HPDE6-E6E7 (cell line): Measurements from ENCODE around the gene NEAT1.
"Not testable (repeated sequence)": the region's sequence is repeated elsewhere in the genome, so short reads cannot be mapped to it uniquely, and the experiment has no call there.

Experiments used
- DNase-seq: peaks from one replicate; pipeline ENCODE4 v3.0.0; 2011; ENCODE audit warnings: missing footprints; ENCODE audit errors: extremely low spot score

Gene NEAT1

DNA sequence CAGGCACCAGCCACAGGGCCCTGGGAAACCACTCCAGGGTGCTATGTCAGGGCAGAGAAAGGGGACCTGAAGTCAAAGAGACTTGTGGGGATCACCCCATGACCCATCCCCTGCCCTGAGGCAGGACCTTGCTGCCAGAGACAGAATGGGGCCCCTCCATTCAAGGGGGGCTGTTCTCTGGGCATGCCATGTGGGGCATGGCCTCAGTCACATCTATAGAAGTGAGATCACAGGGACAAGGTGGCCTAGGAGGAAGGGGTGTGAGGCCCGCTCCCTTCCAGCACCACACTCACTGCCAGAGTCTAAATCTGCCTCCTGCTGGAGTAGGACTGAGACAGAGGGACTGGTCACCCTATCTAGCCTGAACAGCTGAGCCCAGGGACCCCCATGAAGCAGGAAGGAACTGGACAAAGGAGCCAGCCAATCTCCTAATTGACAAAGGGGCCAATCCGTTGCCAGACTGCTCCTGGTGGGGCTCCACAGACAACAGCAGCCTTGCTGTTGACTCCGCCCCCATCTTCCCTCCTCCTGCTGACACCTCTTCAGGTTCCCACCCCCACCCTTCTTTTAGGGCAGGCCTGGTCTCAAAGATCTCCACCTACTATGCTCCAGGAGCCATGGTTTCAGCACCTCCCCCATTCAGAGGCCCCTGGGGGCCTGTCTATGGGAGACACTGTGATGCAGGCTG lies 26.0 kb downstream of the NEAT1 start:
- DNase-seq = no peak

DNA sequence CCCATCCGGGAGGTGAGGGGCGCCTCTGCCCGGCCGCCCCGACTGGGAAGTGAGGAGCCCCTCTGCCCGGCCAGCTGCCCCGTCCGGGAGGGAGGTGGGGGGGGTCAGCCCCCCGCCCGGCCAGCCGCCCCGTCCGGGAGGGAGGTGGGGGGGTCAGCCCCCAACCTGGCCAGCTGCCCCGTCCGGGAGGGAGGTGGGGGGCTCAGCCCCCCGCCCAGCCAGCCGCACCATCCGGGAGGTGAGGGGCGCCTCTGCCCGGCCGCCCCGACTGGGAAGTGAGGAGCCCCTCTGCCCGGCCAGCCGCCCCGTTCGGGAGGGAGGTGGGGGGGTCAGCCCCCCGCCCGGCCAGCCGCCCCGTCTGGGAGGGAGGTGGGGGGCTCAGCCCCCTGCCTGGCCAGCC lies 28.7 kb downstream of the NEAT1 start:
- not testable (repeated sequence) for DNase-seq

DNA sequence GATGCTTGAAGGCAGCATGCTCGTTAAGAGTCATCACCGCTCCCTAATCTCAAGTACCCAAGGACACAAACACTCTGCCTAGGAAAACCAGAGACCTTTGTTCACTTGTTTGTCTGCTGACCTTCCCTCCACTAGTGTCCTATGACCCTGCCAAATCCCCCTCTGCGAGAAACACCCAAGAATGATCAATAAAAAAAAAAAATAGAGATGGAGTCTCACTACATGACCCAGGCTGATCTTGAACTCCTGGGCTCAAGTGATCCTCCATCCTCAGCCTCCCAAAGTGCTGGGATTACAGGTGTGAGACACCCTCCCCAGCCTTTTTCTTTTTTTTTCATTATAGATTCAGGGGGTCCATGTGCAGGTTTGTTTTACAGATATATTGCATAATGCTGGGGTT lies 29.7 kb downstream of the NEAT1 start:
- DNase-seq = not testable (repeated sequence)

DNA sequence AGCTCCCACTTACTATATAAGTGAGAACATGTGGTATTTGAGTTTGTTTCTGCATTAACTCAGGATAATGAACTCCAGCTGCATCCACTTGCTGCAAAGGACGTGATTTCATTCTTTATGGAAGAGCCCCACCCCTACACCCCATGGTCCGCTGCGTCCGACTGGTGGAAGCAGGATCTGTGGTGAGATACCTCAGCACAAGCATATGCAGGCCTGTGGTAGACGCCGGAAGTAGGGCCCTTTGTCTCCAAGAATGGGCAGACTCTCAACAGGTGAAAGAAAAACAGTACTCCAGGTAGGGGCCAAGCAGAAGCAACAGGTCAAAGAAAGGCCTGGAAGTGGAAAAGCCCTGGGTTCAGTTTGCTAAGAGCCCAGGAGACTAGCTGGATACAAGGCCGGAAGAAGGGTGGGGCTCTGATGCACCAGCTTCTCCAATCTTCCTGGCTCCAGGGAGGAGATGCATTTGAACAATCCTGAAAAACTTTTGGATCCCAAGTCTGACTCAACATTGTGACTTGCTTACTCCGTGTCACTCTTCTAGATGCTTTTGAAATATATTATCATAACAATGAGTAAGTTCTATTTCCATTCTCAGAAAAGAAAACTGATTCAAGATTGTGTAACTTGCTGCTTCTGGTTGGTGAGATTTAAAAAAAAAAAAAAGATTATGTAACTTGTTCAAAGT lies 30.4 kb downstream of the NEAT1 start:
- no peak for DNase-seq

DNA sequence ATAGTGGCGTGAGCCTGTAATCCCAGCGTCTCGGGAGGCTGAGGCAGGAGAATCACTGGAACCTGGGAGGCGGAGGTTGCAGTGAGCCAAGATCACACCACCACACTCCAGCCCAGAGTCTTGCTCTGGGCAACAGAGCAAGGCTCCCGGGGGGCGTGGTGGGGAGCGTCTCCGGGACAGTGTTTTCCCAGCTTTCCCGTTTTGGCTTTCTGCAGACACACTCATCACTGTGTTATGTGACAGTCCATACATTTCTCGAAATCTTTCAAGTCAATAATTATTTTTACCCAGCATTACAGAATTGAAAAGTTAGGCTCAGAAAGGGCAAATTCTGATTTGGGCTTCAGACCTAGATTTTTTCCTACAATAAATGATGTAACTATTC lies 31.7 kb downstream of the NEAT1 start:
- no peak for DNase-seq

DNA sequence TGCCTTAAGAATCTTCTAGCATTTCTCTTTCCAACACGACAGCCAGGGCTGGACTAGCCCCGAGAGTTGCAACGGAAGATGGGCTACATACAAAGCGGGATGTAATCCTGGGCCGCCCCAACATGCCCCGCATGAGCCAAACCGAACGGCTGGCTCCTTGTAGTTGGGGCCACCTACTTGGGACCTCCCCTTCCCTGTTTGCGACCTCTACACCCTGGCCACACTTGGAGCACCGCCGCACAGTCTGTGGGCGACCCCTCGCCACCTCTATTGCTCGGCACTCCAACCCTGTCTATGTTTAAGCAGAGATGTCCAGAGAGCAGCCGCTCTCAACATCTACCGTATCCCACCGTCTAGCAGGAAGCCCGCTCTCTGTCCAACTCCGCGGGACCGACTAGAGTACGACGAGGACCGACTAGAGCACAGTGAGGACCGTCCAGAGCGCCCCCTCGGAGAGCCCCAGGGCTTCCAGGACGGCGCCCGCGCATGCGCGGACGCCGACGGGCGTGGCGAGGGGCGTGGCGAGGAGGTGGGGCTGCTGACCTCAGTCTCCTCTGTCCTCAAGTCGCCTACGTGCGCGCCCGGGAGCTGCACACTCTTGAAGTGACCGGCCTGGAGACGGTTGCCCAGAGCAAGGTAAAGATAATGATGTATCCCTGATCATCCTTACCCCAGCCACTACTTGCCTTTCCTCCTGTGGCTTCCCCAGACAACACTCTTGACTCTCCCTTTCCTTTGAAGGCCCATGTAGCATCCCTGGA lies 32.3 kb downstream of the NEAT1 start:
- no peak for DNase-seq

DNA sequence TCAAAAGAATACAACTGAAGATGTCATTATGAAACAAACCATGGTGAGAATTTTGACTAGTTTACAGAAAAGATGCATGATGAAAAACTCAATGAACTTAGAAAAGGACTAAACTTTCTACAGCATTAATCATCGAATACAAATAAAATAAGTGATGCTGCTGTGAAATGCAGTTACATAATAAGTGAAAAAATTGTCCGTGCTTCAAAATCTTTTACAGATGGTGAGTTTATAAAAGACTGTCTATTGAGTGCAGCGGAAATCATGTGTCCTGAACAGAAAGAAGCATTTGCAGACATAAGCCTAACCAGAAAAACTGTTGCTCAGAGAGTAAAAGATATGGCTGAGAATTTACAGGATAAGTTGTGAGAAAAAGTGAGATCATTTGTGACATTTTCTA lies 33.8 kb downstream of the NEAT1 start:
- no peak for DNase-seq

DNA sequence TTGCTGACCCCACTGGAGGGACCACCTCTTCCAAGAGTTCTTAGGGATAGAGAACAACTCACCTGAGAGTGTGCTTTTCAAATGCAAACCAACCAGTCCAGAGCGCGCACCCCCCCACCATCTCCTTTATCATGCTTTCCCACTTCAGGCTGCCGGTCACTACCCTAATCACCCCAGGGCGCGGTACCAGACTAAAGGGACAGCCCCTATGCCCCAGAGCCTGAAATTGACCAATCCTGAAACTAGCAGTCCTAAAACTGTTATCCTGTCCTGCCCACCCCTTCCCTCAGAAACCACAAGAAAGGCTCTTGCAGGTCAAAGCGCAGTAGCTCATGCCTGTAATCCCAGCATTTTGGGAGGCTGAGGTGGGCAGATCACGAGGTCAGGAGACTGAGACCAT lies 37.0 kb downstream of the NEAT1 start:
- no peak for DNase-seq

DNA sequence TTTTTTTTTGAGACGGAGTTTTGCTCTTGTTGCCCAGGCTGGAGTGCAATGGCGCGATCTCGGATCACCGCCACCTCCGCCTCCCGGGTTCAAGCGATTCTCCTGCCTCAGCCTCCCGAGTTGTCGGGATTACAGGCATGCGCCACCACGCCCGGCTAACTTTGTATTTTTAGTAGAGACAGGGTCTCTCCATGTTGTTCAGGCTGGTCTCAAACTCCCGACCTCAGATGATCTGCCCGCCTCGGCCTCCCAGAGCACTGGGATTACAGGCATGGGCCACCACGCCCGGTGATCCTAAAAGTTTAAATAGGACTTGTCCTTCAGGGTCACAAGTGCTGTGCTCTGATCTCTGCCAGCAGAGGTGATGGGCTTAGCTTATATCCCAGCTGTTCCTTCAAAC lies 42.9 kb downstream of the NEAT1 start:
- DNase-seq = not testable (repeated sequence)

DNA sequence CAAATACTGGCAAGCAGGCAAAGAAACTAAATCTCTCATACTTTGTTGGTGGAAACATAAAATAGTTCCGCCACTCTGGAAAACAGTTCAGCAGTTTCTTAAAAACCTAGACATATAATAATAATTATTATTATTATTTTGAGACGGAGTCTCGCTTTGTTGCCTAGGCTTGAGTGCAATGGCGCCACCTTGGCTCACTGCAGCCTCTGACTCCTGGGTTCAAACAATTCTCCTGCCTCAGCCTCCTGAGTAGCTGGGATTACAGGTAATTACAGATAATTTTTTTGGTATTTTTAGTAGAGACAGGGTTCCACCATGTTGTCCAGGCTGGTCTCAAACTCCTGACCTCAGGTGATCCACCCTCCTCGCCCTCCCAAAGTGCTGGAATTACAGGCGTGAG lies 44.7 kb downstream of the NEAT1 start:
- DNase-seq = not testable (repeated sequence)

DNA sequence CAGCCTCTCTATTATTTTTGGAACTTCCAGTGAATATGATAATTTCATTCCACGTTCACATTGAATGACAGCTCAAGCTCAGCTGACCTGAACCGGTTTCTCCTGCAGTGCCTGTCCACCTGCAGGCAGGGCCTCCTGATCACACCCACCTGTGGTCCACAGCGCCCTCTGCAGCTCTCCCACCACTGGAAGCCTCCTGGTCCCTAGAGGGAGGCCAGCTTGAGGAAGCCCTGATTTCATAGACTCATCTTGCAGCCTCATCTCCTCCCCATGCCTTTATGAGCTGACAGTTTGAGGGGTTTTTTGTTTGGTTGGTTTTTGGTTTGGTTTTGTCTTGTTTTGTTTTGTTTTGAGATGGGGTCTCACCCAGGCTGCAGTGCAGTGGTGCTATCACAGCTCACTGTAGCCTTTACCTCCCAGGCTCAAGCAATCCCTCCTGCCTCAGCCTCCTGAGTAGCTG lies 46.3 kb downstream of the NEAT1 start:
- peak; percentile 90 for DNase-seq

DNA sequence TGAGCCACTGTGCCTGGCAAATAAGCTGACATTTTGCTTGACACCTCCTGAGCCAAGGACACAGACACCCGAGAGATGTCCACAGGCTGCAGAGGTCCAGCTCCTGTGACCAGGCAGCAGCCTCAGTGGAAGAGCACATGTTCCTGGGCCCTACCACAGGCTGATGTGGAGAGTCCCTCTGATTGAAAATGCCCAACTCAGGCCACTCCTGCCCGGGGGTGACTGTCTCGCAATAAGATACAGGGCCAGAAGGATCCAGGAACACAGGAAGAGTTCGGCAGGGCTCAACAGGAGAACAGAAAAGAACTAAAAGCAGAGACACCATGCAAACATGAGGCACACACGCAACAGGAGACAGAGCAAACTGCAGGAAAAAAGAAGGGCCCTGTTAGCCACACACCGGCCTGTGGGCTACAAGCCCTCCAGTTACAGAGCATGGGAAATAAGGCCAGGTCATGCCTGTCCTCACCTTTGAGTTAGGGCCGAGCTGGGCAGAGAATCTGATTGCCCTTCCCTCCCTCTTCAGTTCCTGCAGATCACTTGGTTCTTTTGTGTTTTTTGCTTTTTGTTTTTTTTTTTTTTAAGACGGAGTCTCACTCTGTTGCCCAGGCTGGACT lies 47.9 kb downstream of the NEAT1 start:
- no peak for DNase-seq

DNA sequence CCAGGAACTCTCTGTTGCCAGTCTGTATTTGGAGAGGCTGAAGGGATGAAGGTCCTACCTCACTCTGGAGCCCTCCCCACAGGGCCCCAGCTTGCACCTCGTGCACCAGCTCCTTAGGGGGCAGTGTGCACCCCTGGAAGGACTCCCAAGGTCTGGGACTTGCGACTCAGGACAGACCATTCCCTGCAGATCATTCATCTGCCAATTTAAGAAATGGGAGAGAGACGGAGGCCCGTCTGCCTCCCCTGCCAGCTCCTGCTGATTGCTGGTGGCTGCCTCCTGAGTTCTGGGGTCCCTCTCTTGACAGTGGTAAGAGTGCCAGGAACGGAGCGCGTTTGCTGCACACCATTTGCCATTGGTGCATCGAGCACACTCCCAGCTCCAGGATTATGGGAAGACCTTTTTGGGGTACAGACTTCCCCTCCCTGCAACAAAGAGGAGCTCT lies 48.9 kb downstream of the NEAT1 start:
- DNase-seq = no peak

DNA sequence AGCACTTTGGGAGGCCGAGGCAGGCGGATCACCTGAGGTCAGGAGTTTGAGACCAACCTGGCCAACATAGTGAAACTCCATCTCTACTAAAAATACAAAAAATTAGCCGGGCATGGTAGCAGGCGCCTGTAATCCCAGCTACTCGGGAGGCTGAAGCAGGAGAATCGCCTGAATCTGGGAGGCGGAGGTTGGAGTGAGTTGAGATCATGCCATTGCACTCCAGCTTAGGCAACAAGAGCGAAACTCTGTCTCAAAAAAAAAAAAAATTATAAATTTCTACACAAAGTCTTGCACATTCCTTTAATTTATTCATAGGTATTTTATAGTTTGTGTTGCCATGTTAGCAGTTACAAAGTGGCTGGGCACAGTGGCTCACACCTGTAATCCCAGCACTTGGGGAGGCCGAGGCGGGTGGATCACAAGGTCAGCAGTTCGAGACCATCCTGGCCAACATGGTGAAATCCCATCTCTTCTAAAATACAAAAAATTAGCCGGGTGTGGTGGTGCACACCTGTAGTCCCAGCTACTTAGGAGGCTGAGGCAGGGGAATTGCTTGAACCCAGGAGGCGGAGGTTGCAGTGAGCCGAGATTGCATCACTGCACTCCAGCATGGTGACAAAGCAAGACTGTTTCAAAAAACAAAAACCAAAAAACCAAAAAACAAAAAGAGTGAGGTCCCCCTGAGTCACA lies 50.1 kb downstream of the NEAT1 start:
- DNase-seq = not testable (repeated sequence)

DNA sequence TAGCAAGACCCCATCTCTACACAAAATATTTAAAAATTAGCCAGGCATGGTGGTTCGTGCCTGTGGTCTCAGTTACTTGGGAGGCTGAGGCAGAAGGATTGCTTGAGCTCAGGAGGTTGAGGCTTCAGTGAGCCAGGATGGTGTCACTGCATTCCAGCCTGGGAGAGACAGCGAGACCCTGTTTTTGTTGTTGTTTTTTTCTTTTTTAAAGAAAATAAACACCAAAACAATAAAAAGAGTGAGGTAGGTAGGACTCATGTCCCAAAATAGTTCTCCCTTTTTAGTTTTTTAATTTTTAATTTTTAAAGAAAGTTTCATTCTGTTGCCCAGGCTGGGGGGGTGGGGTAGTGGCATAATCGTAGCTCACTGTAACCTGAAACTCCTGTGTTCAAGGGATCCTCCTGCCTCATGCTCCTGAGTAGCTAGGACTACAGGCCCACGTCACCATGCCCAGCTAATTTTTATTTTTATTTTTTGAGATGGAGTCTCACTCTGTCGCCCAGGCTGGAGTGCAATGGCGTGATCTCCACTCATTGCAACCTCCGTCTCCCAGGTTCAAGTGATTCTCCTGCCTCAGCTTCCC lies 50.8 kb downstream of the NEAT1 start:
- DNase-seq = no peak

DNA sequence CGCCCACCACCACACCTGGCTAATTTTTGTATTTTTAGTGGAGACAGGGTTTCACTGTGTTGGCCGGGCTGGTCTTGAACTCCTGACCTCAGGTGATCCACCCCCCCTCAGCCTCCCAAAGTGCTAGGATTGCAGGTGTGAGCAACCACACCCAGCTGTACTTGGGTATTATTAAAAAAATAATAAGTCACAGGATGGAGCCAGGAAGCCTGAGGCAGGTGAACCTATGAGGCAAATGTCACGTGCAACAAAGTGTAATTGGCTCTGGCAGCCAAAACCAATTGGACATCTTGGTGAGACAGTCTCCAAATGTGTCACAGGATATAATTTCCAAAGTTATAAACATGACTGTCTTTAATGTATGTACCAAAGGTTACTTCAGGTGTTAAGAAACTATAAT lies 52.3 kb downstream of the NEAT1 start:
- DNase-seq = no peak

DNA sequence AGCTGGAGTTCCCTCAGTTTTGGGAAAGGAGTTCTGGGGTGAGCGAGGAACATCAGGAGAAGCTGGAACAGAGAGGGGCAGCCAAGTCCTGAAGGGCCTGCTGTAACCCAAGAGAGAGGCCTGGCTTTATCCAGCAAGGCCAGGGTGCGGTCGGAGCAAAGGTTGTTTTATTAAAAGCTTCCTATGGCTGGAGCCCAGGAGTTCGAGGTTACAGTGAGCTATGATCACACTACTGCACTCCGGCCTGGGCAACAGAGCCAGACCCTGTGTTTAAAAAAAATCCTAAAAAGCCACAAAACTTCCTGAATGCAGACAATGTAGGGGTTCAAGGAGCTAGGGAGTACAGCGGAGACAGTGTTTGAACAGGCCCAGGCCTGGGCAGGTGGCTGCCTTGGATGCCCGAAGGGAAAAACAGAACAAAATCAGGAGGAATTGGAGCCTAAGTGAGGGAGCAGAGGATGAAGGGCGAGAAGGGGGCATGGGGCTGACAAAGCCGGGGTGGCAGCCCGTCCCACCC lies 54.1 kb downstream of the NEAT1 start:
- no peak for DNase-seq

DNA sequence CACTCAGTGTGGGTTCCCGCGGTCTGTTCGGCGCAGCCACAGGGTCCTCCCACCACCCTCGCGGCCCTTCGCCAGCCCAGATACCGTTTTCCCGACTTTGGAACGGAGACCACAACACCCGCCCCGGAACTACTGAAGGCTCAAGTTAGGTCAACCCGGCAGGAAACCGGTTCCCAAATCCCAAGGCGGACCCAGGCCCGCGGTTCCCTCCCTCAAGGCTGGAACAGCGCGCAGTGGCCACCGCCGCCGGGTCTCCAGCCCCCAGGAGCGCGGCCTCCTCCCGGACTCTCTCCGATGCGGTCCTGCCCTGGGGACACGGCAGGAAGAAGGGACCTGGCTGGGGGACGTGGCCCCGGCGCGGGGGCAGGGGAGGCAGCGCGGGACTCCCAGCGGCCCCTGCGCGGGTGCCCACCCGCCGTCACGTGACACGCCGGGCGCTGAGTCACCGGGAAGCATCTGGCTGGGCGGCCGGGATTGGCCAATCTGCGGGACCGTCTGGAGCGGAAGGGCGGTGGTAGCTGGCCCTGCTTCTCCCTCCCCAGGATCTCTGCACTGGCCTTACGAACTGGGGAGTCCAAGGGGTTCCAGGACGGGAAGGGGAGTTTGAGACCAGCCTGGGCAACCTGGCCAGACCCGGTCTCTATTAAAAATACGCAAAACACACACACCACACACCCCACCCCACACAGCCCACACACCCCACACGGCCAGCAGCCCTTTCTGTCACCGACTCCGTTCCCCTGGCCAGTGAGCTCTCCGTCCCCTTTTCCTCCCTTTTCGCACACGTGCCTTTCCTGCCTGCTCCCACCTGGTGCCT lies 54.8 kb downstream of the NEAT1 start:
- peak; percentile 88 for DNase-seq

DNA sequence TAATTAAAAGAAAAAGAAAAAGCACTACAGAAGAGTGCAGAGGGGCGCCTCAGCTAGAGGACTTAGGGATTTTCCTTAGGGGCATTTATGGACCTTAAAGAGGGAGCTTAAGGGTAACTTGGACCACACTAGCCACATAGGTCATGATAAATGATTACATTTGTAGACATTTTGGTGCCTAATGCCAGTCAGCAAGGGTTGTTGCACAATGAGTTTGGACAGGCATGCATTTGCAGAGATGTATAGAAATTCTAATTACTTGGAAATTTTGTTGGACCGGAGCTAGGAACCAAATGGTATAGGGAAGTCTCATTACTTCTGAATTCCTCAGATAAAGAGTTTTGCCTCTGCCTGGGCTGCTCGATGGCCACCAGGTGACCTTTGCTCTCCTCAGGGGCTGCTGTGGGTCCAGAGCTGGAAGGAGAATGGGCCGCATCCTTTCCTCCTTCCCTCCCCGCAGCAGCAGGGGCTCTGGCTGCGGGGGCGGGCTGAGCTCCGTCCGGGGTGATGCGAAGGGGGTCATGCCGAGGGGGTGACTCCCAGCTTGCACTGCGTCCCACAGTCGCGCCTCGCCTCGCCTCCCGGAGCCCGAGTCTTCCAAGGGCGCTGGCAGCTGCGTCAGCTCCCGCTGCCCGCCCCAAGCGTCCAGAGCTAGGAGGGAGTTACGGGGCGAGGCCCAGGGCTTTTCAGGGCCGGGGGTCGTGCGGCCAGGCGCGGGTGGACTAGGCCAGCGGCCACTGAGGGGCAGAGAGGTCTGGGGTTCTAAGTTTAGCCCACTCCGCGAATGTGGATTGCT lies 56.0 kb downstream of the NEAT1 start:
- DNase-seq = no peak
